22Rv1 (cell line): Measurements from ENCODE around the gene SAP30L.

ENCODE experiments used
- H3K27ac ChIP-seq: fragments of 450-650 bp; 2 replicates; pipeline ENCODE4 v1.5.1; 2017
- CTCF ChIP-seq: fragments of 450-650 bp; IDR thresholded peaks from 2 replicates; pipeline ENCODE4 v1.5.1; 2017; ENCODE audit warnings: mild to moderate bottlenecking
- ZFX ChIP-seq: fragments of 450-650 bp; IDR thresholded peaks from 2 replicates; pipeline ENCODE4 v1.6.1; 2017; ENCODE audit warnings: antibody characterized with exemption, borderline replicate concordance

The SAP30L gene

GRCh38 chr5:154445422-154446194, at the start of gene SAP30L:
Gene SAP30L (plus strand): TSS chr5:154445997. CDS start chr5:154446605, 608 bp downstream.
- H3K27ac ChIP-seq: peak within 1 kb of the TSS; percentile 46
- no peak for TF ChIP-seq ZFX
- no peak for TF ChIP-seq CTCF

GRCh38 chr5:154396128-154396527, 49.7 kb upstream of the SAP30L start:
- TF ChIP-seq ZFX (no peak), CTCF (no peak)
- no peak overlapping the region for H3K27ac ChIP-seq

- TF ChIP-seq CTCF (no peak), ZFX (no peak)
- no peak overlapping the region for H3K27ac ChIP-seq
These were observed 48.0 kb upstream of the SAP30L start for GRCh38 chr5:154397652-154398406.

- no peak overlapping the region for H3K27ac ChIP-seq
- TF ChIP-seq ZFX: no peak
- TF ChIP-seq CTCF: no peak
These were observed 45.1 kb upstream of the SAP30L start for GRCh38 chr5:154400678-154401077.

- no peak for TF ChIP-seq ZFX
- TF ChIP-seq CTCF: no peak
- H3K27ac ChIP-seq: no peak overlapping the region
These were observed 44.4 kb upstream of the SAP30L start for GRCh38 chr5:154401355-154401754.

- TF ChIP-seq ZFX (no peak), CTCF (no peak)
- no peak overlapping the region for H3K27ac ChIP-seq
These were observed 43.9 kb upstream of the SAP30L start for GRCh38 chr5:154401931-154402330.

- no peak for TF ChIP-seq ZFX
- no peak overlapping the region for H3K27ac ChIP-seq
These were observed 43.2 kb upstream of the SAP30L start for GRCh38 chr5:154402611-154403010.
